Esophagus mucosa (tissue), 1 donor: Measurements from ENCODE around the gene HIVEP3. TPM values are rescaled to one million over a fixed set of nuclear protein-coding genes. Genes with fewer than 3 reads are reported as not detected.

ENCODE experiments used
- ATAC-seq: fragments of 200-7000 bp; cut with Tn5 transposase; one replicate; pipeline ENCODE4 v1.9.1; 2020
- total RNA-seq: library from RNA; stranded (reverse); gene quantifications from one replicate; pipeline ENCODE4 v1.2.4, GENCODE V29; 2023
- donor health status: DM: yes; HTN: yes; CAD: no.

The HIVEP3 gene
- total RNA-seq, 1 donor from 2014 or later = 7.0 TPM

DNA sequence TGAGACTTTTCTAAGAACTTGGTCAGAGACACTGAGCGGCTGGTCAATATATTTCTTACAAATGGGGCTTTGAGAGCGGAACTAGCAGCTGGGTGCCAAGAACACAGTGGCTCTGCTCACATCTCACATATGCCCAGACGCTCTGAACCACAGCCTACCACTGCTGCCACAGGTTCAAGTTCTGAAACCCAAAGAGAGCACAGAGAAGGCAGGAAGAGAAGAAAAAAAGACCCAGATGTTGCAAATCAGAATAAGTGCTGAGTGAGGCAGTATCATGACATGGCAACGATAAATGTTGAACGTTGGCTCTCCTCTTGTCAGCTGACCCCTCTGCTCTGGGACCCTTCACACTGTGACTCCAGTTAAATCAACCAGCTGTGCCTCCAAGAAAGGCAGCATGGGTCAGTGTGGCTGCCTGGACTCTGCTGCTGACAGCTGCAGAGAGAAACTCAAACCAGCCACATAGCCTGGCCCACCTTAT, 26.4 kb downstream of the HIVEP3 start:
- no peak for ATAC-seq

DNA sequence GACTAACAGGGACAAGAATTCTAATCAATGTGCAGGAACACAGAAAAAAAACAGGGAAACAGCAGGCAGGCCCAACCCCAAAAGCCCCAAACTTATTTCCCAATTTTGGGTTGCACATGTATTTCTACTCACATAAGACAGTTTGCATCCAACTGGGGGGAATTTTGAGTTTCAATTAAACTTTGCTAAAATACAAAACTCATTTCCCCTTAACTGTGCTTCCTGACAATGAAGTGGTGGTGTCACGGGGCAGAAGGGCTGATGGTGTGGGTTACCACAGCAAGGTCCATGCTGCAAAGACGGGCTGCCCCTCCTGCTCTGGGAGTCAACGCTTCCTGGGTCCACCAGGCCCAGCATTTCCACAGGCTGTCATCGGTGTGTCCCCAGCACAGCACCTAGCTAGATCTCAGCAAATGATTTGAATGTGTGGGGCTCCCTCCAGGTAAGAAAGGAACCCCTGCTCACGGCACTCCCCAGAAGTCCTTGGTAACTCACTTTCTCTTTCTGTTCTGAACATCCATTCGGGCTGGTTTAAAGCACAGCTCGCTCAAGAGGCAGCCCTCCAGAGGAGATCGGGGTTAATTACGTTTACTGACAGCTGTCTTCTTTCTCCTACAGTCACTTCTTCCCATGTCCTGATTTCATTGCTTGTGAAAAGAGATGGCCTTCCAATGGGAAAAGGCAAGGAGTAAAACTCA, 27.4 kb downstream of the HIVEP3 start:
- peak; percentile 67 for ATAC-seq

DNA sequence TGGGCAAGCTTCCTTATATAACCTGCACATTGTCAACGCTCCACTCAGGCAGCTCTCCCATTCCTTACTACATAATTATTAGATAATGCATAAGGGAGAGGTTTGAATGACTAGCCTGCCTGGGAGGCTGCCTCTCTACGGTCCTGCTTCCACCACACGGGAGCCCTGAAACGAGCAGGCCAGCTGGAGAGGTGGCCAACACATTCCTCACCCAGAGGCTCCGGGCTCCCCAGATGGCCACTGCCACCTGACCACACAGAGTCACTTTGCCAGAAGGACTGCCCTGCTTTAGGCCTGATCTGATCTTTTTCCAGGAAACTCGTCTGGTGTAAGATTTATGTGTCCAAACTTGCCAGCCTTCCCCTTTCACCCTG, 27.9 kb downstream of the HIVEP3 start:
- peak; percentile 55 for ATAC-seq

DNA sequence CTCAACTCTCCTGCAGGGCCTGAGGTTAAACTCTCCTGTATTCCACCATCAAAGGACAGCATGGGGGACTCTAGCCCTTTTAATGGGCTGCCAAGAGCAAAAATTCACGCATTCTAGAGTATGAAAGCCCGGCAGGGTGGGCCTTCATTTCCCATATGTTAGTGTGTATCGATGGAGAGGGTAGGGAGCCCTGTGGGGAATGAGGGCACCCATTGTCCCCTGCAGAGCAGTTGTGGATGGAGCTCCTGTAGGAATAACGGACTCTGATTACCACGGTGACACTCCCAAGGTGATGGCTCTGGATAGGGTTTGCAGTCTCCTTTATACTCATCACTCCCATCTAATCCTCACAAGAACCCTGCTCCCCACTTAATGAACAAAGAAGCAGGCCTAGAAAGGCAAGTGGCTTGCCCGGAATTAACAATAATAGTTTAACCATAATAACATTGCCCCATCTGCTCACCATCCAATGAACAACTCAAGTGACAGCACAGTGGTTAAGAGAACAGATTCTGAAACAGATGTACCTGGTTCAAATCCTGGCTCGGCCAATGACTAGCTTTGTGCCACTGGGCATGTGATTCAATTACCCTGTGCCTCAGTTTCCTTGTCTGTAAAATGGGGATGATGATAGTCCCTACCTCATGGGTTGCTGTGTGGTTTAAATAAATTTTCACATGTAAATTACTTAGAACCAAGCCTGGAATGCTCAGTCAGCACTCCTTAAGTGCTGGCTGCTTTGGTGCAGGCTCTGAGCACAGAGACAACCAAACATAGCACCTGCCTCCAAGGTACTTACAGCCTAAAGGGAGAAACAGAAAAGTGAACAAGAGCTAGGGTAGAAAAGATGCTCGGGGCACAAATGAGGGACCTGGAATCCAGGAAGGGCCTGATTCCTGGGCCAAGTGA, 29.0 kb downstream of the HIVEP3 start:
- ATAC-seq = no peak

DNA sequence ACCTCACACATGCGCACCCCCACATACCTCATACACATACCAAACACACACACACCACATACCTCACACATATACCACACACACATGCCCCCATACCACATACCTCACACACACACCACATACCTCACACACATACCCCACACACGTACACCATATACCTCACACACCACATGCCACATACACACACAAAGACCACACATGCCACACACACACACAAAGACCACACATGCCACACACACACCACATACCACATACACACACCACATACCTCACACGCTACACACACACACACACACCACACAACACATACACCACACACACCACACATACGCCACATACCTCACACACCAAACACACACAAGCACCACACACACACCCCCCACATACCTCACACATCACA, 30.0 kb downstream of the HIVEP3 start:
- no peak for ATAC-seq

DNA sequence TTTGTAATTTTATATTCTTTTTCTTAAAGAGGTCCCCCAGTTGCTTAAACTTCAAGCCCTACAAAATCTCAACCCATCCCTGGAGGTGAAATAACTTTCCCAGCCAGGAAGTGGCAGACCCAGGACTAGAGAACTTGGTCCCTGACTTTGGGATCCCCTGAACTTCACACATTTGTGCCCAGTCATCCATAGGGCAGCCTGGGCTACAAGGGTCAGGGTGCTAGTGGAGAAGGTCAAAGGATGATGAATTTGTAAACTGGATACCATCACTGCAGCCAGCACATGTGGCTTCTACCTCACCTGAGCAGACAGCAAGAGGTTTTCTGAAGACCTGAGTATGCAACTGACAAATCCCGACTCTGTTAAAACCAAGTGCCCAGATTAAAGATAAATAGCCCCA, 31.4 kb downstream of the HIVEP3 start:
- ATAC-seq = no peak

DNA sequence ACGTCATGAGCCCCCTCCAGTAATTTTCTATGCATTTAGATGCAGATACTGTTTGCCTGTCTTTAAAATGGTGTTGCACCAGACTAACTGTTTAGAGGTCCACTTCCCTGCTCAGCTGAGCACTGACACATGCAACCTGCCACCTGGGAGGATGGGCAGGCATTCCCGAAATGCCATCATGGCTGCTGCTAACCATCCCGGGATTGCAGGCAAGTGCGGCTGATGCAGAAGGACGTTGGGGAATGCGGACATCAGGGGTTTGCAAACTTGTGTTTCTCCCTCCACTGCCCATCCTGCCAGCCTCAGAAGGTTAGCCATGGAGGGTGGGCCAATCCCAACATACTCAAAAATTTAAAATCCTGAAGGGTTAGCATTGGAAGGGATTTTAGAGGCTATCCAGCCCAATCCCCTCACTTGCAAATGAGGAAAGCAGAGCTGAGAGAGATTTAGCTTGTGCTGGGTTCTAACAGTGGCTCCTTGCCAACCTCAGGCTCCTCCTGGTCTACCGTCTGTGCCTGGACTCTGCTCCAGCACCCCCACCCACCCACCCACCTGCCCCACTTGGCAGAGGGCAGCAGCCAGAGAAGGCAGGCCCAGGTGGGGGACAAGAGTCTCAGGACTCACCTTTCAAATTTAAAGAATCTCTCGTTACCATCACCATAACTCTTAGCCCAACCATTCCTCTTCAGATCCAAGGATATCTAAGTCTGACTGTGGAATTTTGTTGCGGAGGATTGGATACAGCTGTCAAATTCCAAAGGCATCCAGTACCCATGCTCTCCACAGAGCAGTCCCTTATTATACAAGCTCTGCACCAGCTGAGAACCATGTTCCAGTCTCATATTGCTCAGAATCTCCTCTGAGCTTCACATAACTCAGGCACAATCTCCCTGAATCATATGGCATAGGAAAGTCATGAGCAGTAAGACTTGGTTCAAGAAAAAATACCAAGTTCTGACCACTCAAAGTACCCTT, 34.2 kb downstream of the HIVEP3 start:
- ATAC-seq = no peak

DNA sequence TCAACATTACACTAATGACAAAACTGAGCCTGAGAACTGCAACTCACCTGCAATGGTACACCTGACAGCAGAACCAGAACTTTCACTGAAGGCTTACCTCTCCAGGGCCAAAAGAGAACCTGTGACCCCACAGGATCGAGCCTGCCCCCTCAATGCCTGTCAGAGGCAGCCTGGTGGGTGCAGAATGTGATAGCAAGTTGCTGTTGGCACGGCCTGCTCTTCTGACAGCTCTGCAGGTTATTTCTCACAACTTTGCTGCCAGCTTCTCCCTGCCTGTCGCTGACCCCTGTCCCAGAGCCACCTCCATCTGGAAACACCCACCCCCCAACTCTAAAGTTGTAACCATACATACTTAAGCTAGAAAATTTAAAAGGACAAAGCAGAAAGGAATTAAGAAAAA, 35.2 kb downstream of the HIVEP3 start:
- no peak for ATAC-seq

DNA sequence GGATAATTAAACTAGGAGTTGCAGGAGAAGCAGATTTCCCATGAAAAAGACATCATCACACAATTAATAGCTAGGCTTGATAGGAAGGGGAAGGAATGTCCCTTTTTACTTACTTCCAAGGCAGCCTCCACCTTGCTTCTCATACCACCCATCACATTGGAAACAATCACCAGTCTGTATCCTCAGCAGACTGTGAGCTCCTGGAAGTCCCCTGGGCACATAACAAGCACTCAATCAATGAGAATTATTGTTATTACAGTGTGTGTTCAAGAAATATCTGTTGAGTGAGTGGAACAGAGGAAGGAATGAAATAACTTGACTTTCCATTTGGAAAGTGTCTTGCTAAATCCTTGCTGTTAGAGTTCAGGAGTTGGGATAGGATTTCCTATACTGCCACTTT, 36.2 kb downstream of the HIVEP3 start:
- ATAC-seq = no peak

DNA sequence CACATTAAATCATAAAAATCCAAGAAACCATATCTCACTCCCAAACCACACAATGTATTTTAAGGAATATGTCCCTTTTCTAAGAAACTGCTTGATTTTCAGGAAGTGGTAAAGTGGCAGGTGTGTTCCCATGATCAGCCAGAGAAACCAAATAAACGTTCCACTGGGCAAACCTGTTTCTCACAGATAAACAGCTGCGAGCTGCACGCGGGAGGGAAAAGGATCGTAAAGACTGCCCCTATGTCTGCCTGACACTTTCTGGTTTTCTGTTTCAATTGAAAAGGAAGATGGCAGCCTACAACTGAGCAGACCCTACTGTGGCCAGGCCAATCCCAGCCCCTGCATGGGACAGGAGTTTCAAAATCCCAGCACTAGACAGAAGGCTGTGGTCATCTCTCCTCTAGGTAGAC, 36.6 kb downstream of the HIVEP3 start:
- peak; percentile 35 for ATAC-seq

DNA sequence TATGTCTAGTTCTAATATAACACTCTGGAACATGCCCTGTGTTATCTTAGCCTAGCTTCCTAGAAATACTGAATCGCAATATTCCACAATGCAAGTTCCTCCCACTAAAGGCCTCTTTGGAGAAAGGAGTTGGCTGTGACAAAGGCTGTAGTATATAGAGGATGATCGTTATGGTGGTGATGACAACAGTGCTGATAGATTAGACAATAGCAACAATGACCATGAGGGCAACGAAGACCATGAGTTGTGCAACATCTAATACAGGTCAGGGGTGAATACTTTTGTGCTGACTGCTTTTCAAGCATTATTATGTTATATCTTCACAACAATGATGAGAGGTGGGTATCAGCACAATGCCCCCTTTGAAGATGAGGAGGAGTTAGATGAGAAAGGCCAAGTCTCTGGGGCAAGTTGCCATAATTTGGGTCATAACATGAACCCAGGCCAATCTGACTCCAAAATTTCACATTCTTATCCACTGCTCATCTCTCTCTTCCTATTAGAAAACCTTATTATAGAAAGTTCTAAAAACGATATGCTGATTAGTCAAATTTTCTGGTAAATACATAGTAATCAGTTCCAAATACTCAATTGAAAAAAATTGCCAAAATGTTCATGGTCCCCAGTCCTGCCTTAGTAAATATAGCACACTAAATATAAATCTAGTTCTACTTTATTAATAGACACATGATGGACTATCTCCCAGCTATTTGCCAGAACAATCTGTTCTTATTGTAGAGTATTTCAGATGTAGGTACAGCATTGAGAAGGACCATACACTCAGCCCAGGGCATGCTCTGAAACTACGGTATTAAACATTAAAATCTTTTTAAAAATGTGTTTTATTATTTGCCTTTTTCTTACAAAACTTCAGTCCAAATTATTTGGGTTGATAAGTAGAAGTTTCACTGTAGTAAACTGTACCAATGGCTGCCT, 37.5 kb downstream of the HIVEP3 start:
- no peak for ATAC-seq

DNA sequence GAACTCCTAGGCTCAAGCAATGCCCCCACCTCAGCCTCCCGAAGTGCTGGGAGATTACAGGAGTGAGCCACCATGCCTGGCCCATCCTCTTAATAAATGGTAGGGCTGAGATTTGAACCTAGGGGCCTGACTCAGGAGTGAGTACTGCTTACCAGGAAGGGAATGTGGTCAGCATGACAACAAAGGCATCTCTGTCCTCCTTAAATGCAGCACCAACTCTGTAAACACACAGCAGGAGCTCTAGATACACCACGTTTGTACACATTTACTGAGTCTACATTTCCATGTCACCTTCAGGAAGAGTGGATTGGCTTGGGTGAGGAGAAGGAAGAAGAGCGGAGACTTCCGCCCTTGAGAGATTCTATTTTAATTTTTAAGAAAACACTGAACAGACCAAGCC, 38.5 kb downstream of the HIVEP3 start:
- no peak for ATAC-seq

DNA sequence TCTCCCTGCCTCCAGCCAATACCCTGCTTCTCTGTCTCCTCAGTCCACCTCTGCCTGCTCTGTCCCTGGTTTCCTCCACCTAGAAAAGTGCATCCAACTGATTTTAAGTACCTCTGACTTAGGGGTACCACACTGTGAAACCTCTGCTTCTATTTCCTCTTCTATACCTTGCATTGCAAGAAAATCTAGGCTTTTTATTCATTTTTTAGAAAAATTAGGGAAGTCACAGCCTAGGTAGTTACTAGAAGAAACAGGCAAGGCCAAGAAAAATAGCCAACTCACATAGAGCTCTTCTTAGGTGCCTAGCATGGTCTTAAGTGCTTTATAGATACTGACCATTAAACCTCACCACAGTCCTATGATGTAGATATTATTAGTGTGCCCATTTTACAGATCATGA, 39.1 kb downstream of the HIVEP3 start:
- no peak for ATAC-seq

DNA sequence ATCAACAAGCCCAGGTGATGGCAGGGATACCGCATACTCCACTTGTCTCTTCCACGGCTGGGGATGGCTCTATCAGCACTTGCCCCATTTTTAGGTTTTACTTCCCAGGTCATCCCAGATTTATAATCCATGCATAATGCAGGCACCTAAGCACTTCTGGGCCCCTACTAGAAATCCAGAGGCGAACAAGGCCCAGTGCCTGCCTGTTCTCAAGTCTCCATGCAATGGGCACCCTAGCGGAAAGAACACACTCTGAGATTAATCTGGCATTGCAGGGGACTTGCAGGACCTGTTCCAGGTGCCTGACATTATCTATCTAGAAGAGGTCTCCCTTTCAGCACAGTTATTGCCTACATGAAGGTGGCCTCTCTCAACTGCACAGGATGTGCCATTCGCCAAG, 39.8 kb downstream of the HIVEP3 start:
- no peak for ATAC-seq

DNA sequence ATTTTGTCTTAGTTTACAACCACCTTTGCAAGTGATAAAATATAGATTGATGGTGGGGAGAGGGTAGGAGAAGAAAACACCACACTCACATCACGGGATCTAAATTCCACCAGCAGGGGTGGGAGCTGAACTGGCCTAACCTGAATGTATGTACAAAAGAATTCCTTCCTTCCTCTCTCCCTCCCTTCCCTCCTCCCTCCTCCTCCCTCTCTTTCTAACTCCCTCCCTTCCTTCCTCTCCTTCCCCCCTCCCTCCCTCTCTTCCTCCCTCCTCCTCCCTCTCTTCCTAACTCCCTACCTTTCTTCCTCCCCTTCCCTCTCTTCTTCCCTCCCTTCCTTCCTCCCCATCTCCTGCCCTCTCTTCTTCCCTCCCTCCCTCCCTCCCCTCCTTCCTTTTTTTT, 40.2 kb downstream of the HIVEP3 start:
- no peak for ATAC-seq

DNA sequence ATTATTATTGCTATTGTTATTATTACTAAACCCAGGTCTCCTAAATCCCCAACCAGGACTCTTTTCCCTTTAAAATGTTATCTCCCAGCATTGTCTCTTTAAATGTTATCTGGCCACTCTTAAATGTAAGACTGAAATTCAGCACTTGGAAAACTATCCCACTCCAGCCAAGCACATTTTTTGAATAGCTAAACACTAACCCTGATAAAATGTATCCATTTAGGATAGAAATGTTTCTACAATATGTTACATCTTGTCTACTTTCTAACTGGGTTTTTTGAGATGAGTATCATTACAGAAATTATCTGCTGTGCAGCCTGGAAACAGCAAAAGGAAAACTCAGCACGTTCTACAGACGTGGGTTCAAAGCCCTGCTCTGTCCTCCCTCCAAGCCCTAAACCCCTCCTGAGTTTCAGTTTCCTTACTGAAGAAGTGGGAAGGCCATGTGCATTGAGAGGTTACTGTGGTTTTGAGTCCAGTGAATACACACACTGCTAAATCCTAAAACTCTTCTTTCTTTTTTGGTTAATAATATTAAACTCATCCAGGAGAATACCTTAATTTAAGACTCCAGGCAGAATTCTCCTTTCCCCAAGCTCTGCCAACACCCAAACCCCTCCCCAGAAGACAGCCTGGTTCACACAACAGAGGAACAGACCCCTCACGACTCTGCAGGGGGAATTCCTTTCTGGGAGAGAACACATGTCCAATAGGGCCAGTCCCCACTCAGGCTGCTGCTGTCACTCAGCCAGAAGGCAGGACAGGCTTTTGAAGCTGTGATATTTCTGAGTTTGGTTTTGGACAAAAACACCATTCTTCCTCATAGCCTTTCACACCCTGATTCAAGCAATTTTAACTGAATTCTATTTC, 41.9 kb downstream of the HIVEP3 start:
- ATAC-seq = no peak

DNA sequence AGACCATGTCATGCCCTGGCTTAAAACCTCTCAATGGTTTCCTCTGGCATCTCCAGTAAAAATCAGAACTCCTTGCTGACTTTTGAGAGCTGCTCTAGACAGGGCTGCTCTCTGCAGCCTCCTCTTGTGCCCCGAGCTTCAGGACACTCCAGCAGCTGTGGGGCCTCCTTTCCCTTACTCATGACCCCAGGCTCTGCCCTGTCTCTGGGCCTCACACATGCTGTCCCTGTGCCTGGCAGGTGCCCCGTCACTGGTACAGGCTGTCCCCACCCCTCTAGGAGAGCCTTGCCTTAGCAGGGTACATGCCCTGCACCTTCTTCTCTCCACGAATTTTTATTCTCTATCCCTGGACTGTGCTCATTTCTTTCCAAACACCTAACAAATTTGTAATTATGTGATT, 43.2 kb downstream of the HIVEP3 start:
- ATAC-seq = no peak

DNA sequence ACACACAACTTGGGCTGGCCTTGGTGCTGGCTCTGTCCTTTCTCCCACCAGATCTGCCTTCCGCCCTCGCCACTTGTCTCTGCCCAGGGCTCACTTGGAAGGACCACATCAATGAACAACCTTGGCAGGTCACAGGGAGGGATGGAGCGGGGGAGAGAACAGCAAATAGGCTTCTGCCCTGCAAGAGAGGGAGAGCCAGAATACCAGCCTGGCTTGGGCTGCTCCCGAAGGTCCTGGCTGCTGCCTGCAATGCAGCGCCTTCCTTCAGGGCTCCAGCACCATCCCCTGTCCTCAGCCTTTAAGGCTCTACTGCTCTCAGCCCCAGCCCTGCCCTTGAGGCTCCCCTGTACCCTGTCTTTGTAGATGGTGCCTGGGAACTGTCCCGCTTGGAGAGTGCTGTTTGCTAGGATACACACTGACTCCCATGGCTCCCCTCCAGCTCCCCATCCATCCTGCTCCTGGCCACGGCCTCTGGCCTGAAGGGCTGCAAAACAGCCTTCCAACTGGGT, 43.8 kb downstream of the HIVEP3 start:
- ATAC-seq = no peak

DNA sequence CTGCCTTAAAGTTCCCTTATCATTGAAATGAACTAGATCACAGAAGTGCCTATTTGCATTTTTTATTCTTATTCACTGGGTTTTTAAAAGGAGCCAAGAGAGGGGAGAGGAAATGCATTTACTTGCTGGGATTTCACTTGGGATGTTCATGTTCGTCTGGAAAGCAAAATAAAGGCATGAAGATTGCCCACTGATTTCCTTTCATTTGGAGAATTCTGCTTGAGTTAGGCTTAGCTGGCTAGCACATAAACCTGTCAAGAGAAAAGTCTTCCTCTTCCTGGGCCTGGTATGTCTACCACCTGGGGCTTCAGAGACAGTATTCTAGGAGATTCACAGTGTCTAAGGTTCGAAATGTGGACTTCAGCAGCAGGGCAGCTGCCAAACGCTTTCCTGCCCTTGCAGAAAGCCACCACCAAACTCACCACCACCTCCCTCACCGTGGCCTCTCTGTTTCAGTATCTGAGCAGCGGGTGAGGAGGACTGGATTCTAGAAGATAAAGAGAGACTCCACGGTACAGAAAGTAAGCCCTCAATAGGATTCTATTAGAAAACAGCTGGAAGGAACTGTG, 44.5 kb downstream of the HIVEP3 start:
- ATAC-seq = no peak

DNA sequence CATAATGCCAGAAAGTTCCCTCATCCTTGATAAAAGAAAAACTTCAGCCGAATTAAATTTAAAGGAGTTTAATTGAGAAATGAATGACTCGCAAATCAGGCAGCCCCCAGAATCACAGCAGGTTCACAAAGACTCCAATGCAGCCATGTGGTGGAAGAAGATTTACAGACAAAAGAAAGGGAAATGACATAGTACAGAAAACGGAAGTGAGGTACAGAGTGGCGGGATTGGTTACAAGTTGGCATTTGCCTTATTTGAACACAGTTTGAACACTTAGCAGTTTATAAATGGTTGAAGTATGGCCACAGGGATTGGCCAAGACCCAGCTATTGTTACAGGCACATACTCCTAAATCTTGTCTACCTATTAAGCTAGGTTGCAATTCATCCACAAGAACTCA, 46.6 kb downstream of the HIVEP3 start:
- no peak for ATAC-seq
